ENCODE measurements around the gene IKZF3.

The IKZF3 gene

GRCh38 chr17:39794249-39794970, 69.7 kb downstream of the IKZF3 start:
- H3K36me3 ChIP-seq (replicated peaks): no peaks in the 10 kb centered on the region
- H3K4me1 ChIP-seq: peaks cover 4% of the 10 kb centered on the region; the same call in 1 of the 2 replicates
- no peak for DNase-seq (ENCODE audit: low spot score in 2 of 2)
- no peak overlapping the region for H3K4me3 ChIP-seq
- in situ Hi-C loops (cut with MboI; ENCODE audit: low sequenced_read_pairs): no loop called here
- H3K27me3 ChIP-seq (ENCODE audit: low read depth): no peaks in the 10 kb centered on the region; the same call in 1 of the 2 replicates
- H3K9me3 ChIP-seq: no peaks in the 10 kb centered on the region

GRCh38 chr17:39793301-39793872, 70.7 kb downstream of the IKZF3 start:
- H3K36me3 ChIP-seq (replicated peaks): no peaks in the 10 kb centered on the region
- H3K4me1 ChIP-seq: peaks cover 4% of the 10 kb centered on the region; the same call in 1 of the 2 replicates
- DNase-seq (ENCODE audit: low spot score in 2 of 2): no peak
- in situ Hi-C loops (cut with MboI; ENCODE audit: low sequenced_read_pairs): no loop called here
- no peaks in the 10 kb centered on the region for H3K9me3 ChIP-seq
- no peaks in the 10 kb centered on the region; the same call in 1 of the 2 replicates for H3K27me3 ChIP-seq (ENCODE audit: low read depth)
- H3K4me3 ChIP-seq: no peak overlapping the region

GRCh38 chr17:39792526-39793221, 71.4 kb downstream of the IKZF3 start:
- H3K36me3 ChIP-seq (replicated peaks): no peaks in the 10 kb centered on the region
- no peak overlapping the region for H3K4me3 ChIP-seq
- H3K27me3 ChIP-seq (ENCODE audit: low read depth): no peaks in the 10 kb centered on the region; the same call in 1 of the 2 replicates
- DNase-seq (ENCODE audit: low spot score in 2 of 2): no peak
- H3K4me1 ChIP-seq: peaks cover 4% of the 10 kb centered on the region; the same call in 1 of the 2 replicates
- no peaks in the 10 kb centered on the region for H3K9me3 ChIP-seq
- in situ Hi-C loops (cut with MboI; ENCODE audit: low sequenced_read_pairs): no loop called here

- Histone ChIP-seq H3K27me3 (ENCODE audit: low read depth) (no peaks in the 10 kb centered on the region; the same call in 1 of the 2 replicates), H3K4me3 (no peak overlapping the region), H3K36me3 (replicated peaks) (no peaks in the 10 kb centered on the region), H3K9me3 (no peaks in the 10 kb centered on the region), H3K4me1 (peaks cover 8% of the 10 kb centered on the region)
- in situ Hi-C loops (cut with MboI; ENCODE audit: low sequenced_read_pairs): no loop called here
- DNase-seq (ENCODE audit: low spot score in 2 of 2): no peak
Observed at GRCh38 chr17:39791111-39791992, 72.8 kb downstream of the IKZF3 start.

GRCh38 chr17:39787743-39788484, 76.2 kb downstream of the IKZF3 start:
- in situ Hi-C loops (cut with MboI; ENCODE audit: low sequenced_read_pairs): no loop called here
- Histone ChIP-seq H3K9me3 (no peaks in the 10 kb centered on the region), H3K4me1 (peaks cover 6% of the 10 kb centered on the region), H3K36me3 (replicated peaks) (no peaks in the 10 kb centered on the region), H3K27me3 (ENCODE audit: low read depth) (peaks cover 2% of the 10 kb centered on the region), H3K4me3 (no peak overlapping the region)
- no peak for DNase-seq (ENCODE audit: low spot score in 2 of 2)

- Histone ChIP-seq H3K36me3 (replicated peaks) (no peaks in the 10 kb centered on the region), H3K4me3 (no peak overlapping the region), H3K4me1 (peaks cover 5% of the 10 kb centered on the region), H3K27me3 (ENCODE audit: low read depth) (peaks cover 11% of the 10 kb centered on the region), H3K9me3 (no peaks in the 10 kb centered on the region)
- in situ Hi-C loops (cut with MboI; ENCODE audit: low sequenced_read_pairs): no loop called here
- peak in 1 of 2 experiments; percentile 20 for DNase-seq (ENCODE audit: low spot score in 2 of 2)
Observed at GRCh38 chr17:39787041-39787440, 77.1 kb downstream of the IKZF3 start.

GRCh38 chr17:39782980-39783379, 81.1 kb downstream of the IKZF3 start:
- no peaks in the 10 kb centered on the region for H3K36me3 ChIP-seq (replicated peaks)
- no peak overlapping the region for H3K4me3 ChIP-seq

GRCh38 chr17:39782481-39782880, 81.6 kb downstream of the IKZF3 start:
- no peak for DNase-seq (ENCODE audit: low spot score in 2 of 2)
- H3K4me3 ChIP-seq: no peak overlapping the region
- H3K36me3 ChIP-seq (replicated peaks): no peaks in the 10 kb centered on the region
- H3K9me3 ChIP-seq: no peaks in the 10 kb centered on the region
- in situ Hi-C loops (cut with MboI; ENCODE audit: low sequenced_read_pairs): no loop called here
- H3K4me1 ChIP-seq: peaks cover 6% of the 10 kb centered on the region
- H3K27me3 ChIP-seq (ENCODE audit: low read depth): peaks cover 23% of the 10 kb centered on the region

More at GRCh38 chr17:39782980-39783379, 81.1 kb downstream of the IKZF3 start:
- no peak for DNase-seq (ENCODE audit: low spot score in 2 of 2)
- Histone ChIP-seq H3K9me3 (no peaks in the 10 kb centered on the region), H3K27me3 (ENCODE audit: low read depth) (peaks cover 23% of the 10 kb centered on the region), H3K4me1 (peaks cover 7% of the 10 kb centered on the region)
- in situ Hi-C loops (cut with MboI; ENCODE audit: low sequenced_read_pairs): no loop called here

GRCh38 chr17:39781861-39782213, 82.3 kb downstream of the IKZF3 start:
- DNase-seq (ENCODE audit: low spot score in 2 of 2): no peak
- Histone ChIP-seq H3K4me3 (no peak overlapping the region), H3K36me3 (replicated peaks) (no peaks in the 10 kb centered on the region), H3K4me1 (peaks cover 2% of the 10 kb centered on the region; the same call in 1 of the 2 replicates), H3K27me3 (ENCODE audit: low read depth) (peaks cover 27% of the 10 kb centered on the region), H3K9me3 (no peaks in the 10 kb centered on the region)
- in situ Hi-C loops (cut with MboI; ENCODE audit: low sequenced_read_pairs): no loop called here

GRCh38 chr17:39781031-39781860, 82.9 kb downstream of the IKZF3 start:
- no peaks in the 10 kb centered on the region for H3K36me3 ChIP-seq (replicated peaks)
- 0 out of 2 replicates have a peak, but pooled peaks cover 2% of the 10 kb centered on the region for H3K4me1 ChIP-seq

GRCh38 chr17:39777534-39778365, 86.4 kb downstream of the IKZF3 start:
- Histone ChIP-seq H3K9me3 (no peaks in the 10 kb centered on the region), H3K4me1 (0 out of 2 replicates have a peak, but pooled peaks cover 2% of the 10 kb centered on the region), H3K4me3 (no peak overlapping the region), H3K27me3 (ENCODE audit: low read depth) (peaks cover 42% of the 10 kb centered on the region), H3K36me3 (replicated peaks) (no peaks in the 10 kb centered on the region)
- in situ Hi-C loops (cut with MboI; ENCODE audit: low sequenced_read_pairs): no loop called here
- no peak for DNase-seq (ENCODE audit: low spot score in 2 of 2)

More at GRCh38 chr17:39781031-39781860, 82.9 kb downstream of the IKZF3 start:
- Histone ChIP-seq H3K4me3 (no peak overlapping the region), H3K27me3 (ENCODE audit: low read depth) (peaks cover 29% of the 10 kb centered on the region), H3K9me3 (no peaks in the 10 kb centered on the region)
- DNase-seq (ENCODE audit: low spot score in 2 of 2): no peak
- in situ Hi-C loops (cut with MboI; ENCODE audit: low sequenced_read_pairs): no loop called here

Measured in HAP-1 (cell line).